GM19455 (cell line): ENCODE data around the gene FOLR2.

ENCODE experiments used
- ATAC-seq: cut with Tn5 transposase; IDR thresholded peaks from one replicate; pipeline ENCODE4 v1.9.1; 2021; ENCODE audit not compliant: unreplicated experiment

Gene FOLR2

DNA sequence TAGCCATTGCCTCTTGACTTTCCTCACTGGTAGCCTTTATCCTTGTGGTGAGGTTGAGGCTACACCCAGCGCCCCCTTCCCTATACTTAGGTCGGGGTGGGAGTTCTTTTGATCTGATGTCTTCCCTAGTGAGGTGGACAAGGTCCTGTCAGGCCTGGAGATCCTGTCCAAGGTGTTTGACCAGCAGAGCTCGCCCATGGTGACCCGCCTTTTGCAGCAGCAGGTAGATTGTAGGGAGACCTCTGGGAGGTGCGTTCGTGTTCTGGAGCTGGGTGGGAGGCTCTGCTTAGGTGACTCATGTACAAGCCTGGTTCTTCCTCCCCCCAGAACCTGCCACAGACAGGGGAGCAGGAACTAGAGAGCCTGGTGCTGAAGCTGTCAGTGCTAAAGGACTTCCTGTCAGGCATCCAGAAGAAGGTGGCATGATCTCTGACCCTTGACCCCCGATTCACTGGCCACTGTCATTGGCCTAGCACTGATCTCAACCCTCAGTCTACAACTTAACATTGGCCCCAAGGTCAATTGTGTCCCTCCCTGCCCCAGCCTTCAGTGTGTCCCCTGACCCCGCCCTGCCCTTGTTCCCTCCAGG is 12.8 kb downstream of the FOLR2 start:
- ATAC-seq, result no peak

DNA sequence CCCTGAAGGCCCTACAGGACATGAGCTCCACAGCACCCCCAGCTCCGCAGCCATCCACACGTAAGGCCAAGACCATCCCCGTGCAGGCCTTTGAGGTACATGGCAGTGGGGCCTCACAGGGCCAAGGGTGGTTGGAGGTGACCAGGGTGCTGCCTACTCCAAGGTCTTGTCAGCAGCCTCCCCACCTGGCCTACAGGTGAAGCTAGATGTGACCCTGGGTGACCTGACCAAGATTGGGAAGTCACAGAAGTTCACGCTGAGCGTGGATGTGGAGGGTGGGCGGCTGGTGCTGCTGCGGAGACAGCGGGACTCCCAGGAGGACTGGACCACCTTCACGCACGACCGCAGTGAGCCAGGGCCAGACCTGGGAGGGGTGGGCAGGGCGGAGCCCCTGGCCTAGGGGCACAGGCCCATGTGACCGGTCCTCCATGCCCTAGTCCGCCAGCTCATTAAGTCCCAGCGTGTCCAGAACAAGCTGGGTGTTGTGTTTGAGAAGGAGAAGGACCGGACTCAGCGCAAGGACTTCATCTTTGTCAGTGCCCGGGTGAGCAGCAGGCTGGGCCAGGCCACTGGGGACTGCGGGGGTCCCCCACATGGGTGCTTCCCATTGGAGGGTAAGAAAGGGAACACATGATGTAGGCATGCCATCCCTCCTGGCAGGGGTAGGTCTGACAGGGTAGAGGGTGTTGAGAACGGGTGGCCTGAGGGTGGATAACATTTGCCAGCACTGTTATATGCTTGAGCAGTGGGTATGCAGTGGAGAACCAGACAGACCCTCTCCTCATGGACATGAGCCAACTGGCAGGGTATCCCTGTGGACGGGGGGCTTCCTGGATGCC is 13.6 kb downstream of the FOLR2 start:
- ATAC-seq, result no peak

DNA sequence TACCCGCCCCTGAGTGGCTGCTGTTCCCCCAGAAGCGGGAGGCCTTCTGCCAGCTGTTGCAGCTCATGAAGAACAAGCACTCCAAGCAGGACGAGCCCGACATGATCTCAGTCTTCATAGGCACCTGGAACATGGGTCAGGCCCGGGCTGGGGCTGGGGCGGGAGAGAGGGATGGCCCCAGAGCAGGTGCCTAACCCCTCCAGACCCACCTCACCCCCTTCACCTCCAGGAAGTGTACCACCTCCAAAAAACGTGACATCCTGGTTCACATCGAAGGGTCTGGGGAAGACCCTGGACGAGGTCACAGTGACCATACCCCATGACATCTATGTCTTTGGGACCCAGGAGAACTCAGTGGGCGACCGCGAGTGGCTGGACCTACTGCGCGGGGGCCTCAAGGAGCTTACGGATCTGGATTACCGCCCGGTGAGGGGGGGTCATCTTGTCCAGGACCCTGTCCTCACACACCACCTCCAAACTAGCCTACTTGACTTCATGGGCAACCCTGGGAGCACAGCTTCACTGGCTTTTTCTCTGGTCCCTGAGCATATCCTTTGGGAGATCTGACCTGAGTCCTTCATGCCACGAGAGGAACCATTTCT is 14.3 kb downstream of the FOLR2 start:
- no peak for ATAC-seq

DNA sequence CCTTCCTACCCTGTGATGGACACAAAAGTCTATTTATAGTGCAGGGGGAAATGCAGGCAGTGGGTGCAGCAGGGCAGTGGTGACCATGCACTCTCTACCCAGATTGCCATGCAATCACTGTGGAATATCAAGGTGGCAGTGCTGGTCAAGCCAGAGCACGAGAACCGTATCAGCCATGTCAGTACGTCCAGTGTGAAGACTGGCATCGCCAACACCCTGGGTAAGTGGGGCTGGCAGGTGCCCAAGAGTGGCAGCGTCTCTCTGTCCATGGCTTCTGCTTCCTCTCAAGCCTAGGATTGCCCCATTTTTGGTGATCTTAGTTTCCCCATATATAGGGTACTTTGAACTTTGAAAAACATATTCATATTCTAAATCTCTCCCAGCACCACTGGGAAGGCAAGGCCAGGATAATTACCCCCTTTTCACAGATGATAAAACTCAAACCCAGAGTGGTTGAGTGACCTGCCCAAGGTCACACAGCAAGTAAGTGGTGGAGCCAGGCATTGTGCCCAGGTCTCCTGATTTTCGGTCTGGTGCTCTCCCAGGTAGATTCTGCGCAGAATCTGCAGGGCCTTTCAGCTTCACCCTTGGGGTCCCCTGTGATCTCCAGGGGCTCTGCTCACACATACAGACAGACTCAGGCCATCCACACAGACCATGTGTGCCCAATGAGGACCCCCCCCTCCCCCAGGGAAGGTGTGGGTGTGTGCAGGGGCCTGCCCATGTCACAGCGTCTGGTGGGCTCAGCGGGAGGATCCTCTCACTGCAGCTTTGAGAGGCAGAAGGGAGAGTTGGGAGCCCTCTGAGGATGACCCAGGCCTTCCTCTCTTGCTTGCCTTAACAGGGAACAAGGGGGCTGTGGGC is 15.0 kb downstream of the FOLR2 start:
- ATAC-seq, result no peak

DNA sequence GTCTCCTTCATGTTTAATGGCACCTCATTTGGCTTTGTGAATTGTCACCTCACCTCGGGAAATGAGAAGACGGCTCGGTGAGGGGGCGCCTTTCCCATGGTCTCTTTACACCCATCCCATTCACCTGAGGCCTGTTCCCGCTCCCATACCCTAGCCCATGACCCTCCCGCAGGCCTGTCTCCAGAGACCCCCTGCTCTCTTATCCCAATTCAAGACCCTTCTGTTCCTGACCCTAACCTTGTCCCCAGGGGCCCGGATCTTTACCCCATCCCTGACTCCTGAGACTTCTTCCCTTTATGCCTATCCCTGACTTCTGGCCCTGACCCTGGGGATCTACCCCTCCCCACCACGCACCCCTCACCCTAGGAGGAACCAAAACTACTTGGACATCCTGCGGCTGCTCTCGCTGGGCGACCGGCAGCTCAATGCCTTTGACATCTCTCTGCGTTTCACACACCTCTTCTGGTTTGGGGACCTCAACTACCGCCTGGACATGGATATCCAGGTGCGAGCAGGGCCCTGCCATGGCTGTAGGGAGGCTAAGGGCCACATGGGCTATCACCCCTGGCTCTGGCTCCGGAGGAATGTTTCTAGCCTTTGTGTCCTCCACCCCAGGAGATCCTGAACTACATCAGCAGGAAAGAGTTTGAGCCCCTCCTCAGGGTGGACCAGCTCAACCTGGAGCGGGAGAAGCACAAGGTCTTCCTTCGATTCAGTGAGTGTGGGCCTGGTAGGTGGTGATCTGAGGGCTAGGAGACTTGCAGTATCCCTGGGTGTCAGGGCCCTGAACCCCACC is 15.9 kb downstream of the FOLR2 start:
- ATAC-seq, result no peak

DNA sequence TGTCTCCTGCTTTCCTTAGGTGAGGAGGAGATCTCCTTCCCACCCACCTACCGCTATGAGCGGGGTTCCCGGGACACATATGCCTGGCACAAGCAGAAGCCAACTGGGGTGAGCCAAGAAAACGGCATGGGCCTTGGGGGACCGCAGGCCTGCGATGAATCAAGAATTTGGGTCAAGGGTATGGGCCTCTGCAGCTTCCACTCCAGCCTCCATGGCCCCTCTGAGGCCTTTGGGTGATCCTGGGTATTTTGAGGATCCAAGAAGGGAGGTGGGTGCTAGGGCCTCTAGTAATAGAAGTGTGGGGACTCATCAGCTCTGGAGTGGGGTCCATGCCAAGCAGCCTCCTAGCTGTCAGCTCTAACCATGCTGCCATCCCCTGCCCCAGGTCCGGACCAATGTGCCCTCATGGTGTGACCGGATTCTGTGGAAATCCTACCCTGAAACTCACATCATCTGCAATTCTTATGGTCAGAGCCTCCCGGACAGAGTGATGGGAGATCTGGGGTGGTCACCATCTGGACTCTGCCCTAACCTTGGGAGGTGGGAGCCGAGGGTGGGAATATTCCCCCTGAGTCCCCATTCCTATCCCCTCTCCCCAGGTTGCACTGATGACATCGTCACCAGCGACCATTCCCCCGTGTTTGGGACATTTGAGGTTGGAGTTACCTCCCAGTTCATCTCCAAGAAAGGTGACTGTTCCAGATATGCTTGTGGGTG is 16.6 kb downstream of the FOLR2 start:
- ATAC-seq, result no peak

DNA sequence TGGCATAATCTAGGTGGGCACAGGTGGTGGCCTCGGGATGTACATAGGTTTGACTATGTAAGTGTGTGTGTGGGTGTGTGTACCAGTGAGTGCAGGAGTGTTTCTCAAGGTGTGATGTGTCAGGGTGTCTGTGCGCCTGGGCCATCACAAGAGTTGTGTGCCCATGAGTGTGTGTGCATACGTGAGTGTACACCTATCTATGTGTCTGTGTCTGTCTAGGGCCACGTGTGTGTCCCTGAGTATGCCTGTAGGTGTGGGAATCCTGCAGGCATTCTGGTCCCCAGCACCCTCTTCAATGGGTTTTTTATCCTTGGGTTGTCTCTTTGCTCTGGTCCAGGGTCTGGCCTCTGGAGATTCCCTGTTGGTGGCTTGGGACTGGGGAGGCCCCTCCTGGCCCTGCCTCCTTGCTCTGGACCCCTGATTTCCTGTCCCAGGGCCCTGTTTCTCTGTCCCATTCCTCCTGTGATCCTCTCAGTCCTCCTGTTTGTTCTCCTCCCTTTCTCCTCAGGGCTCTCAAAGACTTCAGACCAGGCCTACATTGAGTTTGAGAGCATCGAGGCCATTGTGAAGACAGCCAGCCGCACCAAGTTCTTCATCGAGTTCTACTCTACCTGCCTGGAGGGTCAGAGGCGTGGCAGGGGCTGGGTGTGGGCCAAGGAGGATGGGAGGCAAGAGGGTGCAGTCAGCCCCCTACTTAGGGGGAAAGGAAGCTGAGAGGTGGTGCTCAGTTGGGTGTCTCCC is 17.3 kb downstream of the FOLR2 start:
- ATAC-seq, result no peak

DNA sequence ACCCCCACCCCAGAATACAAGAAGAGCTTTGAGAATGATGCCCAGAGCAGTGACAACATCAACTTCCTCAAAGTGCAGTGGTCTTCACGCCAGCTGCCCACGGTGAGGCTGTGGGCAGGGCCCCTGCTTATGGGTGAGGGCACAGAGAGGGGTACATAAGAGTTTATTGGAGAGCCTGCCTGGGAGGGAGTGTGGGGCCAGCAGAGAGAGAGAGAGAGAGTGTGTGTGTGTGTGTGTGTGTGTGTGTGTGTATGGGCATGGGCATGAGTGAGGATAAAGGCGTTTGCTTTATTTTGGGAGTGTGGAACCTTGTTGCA is 17.9 kb downstream of the FOLR2 start:
- ATAC-seq, result no peak

DNA sequence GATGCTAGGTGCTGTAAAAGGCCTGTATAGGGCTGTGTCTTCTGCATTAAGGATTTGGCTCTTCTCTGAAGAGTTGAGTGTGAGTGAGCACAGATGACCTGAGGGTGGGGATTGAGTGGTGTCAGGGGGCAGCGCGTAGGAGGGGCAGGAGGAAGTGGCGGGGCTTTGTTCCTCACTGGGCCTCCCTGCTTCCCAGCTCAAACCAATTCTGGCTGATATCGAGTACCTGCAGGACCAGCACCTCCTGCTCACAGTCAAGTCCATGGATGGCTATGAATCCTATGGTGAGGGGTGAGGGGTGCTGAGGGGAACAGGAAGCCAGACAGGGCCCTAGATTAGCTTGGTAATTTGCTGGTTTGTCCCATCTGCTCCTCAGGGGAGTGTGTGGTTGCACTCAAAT is 18.3 kb downstream of the FOLR2 start:
- no peak for ATAC-seq

DNA sequence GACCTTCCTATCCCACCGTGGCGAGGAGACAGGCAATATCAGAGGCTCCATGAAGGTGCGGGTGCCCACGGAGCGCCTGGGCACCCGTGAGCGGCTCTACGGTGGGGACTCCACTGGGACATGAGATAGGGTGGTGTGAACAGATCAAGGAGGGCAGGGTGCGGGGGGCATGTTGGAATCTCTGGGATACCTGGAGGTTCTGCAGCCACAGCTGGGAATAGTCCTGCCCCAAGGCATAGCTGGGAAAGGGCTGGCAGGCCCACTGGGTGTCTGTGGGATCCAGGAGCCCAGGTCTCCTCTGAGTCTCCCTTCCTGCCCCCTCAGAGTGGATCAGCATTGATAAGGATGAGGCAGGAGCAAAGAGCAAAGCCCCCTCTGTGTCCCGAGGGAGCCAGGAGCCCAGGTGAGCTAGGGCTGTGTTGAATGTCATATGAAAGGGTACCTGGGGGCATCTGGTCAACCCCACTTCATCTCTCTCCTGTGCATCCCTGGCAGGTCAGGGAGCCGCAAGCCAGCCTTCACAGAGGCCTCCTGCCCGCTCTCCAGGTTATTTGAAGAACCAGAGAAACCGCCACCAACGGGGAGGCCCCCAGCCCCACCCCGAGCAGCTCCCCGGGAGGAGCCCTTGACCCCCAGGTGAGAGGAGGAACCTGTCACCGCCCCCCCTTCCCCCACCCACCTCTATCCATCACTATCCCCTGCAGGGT is 18.9 kb downstream of the FOLR2 start:
- no peak for ATAC-seq

DNA sequence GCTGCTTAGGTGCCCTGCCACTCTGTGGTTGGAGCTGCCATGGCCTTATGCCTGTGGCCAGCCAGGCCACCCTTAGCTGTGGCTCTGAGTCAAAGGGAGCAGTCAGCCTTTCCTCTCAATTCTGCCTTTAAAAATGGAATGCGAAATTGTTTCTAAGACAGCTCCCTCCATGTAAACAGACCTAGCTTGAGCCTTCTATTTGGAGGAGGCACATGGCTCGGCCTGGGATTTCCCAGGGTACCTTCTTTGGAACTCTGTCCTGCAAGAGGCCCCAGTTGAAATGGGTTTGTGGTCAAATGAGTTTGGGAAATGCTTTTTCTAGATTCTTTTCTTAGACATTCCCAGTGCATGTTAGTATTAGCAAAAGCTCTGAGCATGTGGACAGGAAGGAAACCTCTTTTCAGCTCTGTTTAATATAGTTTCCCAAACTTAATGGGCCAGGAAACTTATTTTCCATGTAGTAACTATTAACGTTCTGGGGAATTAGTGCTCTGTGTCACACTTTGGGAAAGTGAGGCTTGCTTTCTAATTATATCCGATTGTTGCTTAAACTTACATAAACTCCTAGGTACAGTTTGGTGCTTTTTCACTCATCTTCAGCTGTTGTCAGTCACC is 19.6 kb downstream of the FOLR2 start:
- ATAC-seq, result no peak

DNA sequence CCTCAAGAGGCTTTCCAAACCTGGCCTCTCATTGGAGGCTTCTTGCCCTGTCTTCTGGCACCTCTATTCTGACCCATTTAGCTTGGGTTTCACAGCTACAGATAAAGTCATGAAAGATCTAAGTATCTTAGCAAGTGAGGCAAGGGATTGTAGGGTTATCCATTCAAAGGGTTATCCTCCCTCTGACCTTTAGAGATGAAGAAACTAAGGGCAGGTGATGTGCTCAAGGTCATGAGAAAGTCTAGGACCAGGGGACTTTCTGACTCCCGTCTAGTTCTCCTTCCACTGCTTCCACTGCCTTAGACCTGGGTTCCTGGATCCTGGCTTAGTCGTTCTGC is 20.1 kb downstream of the FOLR2 start:
- no peak for ATAC-seq

DNA sequence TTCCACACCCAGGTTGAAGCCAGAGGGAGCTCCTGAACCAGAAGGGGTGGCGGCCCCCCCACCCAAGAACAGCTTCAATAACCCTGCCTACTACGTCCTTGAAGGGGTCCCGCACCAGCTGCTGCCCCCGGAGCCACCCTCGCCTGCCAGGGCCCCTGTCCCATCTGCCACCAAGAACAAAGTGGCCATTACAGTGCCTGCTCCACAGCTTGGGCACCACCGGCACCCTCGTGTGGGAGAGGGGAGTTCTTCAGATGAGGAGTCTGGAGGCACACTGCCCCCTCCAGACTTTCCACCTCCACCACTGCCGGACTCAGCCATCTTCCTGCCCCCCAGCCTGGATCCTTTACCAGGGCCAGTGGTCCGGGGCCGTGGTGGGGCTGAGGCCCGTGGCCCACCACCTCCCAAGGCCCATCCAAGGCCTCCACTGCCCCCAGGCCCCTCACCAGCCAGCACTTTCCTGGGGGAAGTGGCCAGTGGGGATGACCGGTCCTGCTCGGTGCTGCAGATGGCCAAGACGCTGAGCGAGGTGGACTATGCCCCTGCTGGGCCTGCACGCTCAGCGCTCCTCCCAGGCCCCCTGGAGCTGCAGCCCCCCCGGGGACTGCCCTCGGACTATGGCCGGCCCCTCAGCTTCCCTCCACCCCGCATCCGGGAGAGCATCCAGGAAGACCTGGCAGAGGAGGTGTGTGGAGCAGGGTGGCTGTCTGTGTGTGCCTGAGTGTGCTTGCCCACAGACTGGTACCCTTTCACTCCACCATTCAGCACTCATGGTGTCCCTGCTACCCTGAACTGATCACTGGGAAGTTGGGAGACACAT is 20.7 kb downstream of the FOLR2 start:
- ATAC-seq, result no peak

DNA sequence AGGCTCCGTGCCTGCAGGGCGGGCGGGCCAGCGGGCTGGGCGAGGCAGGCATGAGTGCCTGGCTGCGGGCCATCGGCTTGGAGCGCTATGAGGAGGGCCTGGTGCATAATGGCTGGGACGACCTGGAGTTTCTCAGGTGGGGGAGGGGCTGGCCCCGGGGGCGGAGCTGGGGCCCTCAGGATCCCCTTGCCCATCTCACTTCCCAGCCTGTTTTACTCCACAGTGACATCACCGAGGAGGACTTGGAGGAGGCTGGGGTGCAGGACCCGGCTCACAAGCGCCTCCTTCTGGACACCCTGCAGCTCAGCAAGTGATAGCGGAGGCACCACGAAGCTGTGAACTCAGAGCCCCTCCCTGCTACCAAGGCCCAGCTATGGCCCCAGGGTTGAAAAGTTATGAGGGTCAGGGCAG is 21.5 kb downstream of the FOLR2 start:
- no peak for ATAC-seq

DNA sequence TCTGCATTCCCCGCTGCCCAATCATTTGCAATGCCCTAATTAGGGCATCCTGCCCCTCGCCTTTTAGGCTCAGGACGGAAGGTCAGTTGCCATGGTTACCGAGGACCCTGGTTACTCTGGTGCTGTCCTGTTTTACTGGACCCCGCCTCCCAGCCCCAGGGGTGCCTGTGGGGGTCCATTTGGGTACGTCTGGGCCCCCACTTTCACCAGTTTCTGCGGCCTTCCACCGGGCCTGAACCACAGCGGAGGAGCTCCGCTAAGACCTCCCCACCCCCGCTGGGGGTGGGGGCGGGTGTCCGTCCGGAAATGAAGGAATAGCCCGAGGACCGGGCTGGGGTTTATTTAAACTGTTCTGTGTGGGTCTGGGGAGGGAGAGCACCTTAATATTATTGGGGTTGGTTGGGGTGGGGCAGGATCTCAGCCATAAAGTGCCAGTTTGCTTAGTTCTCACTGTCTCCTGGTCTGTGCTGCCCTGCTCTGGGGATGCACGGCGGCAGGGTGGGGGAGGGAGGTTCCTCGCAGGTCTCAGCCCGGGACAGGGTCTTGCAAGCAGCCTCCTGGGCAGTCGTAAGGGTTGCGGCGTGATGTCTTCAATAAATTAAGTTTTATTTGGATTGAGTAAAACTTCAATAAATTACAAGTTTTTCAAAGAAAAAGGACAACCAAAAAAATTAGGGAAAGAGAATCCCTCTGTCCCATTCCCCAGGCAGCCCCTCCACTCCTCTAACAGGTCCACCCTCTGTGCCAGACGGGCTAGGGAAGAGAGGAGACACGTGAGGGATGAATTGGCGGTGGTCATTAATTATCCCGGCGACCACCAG is 22.1 kb downstream of the FOLR2 start:
- ATAC-seq, result no peak

DNA sequence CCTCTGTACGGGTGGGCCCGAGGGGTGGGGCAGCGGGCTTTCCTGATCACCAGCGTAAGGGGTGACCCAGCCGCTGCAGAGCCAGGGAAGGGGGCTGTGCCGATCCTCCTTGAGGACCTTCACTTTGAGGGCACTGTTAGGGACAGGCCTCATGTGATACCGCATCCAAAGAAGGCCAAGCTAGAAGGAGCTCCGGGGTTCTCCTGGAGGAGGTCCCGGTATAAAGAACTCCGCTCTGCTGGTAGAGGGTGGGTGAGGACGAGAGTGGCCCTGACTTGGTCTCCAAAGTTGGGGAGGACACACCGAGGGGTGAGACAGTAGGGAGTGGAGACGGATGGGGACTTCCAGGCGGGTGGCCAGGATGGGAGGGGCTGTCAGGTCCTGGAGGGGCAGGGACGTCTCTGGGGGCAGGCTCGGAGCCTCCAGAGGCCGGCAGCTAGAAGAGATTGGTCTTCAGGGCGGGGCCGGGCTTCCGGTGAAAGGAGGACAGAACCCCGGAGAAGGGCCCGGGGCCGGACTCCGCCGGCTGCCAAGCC is 22.8 kb downstream of the FOLR2 start:
- no peak for ATAC-seq
